ENCODE data around the gene MAG.

MAG gene

DNA sequence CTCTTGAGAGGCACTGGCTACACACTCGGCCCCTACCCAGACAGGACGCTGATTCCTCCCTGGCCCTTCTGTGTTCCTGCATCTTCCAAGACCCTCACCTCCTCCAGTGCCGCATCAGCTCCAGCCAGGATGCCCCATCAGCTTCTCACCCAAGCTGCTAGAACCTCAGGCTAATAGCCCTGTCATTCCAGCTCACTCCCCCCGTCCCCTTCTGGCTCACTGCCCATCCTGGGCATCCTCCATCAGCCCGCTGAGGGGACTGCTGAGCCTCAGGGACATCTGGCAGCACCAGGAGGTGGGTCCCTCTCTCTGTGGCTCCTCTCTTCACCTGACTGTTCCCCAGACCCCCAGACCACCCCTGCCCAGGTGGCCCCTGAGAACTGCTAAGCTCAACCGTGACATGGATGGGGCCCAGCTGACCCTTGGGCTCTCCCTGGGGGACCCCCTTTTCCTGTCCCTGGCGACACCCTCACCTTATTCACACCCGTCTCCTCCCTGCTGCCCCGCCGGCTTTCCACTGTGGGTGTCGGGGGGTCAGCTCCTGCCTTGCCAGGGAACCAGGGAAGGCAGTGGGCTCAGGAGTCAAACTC lies 71.1 kb downstream of the MAG start:
- DNase-seq = no peak

All from fibroblast of skin of abdomen (primary cell).